ENCODE measurements around the gene FAM3B. TPM values are rescaled to one million over a fixed set of nuclear protein-coding genes. Genes with fewer than 3 reads are reported as not detected.

The FAM3B gene
- total RNA-seq, 4 donors from 2014 or later: not detected

DNA sequence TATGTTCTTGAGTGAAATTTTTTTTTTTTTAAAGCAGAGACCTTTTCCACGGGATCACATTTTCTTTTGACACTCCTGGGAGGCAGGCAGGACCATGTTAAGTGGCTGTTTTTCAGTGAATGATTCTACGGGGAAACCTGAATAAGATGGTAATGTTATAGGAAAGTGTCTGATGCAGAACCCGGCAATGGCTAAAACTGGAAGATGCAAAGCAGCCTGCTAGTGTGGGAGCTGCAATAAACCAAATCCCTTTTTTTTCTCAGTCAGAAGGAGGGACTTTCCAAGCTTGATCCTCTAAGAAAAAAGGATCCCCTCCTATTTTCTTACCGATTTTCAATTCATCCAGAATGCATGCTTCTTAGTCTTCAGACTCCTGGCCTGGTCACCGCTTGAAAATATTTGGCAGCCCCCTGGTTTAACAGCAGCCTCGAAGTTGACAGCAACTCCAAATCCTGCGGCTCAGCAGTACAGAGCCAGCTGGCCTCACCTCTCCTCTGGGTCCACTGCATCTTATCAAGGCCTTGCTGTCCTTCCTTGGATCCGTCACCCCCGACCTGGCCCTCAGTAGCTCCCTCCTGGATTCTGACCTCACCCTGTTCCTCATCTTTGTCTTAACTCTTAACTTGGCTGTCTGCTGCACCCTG is 50.8 kb downstream of the FAM3B start:
- Histone ChIP-seq H3K4me3 (no peak overlapping the region), H3K4me1 (peaks cover 0 to 6% of the 10 kb centered on the region in 2 donors), H3K9me3 (no peaks in the 10 kb centered on the region), H3K27ac (no peak overlapping the region), H3K27me3 (peaks cover 0 to 3% (median 0%) of the 10 kb centered on the region in 3 donors), H3K36me3 (no peaks in the 10 kb centered on the region)
- intact Hi-C loops (cut with DNase I; ENCODE audit: low total_unique reads) (no loop called here), in situ Hi-C loops (cut with MboI; ENCODE audit: low sequenced_read_pairs in 4 of 4) (no loop called here)
- no peak for TF ChIP-seq POLR2A (IDR thresholded peaks at IDR 0.05)
- TF ChIP-seq, protein P1, sequence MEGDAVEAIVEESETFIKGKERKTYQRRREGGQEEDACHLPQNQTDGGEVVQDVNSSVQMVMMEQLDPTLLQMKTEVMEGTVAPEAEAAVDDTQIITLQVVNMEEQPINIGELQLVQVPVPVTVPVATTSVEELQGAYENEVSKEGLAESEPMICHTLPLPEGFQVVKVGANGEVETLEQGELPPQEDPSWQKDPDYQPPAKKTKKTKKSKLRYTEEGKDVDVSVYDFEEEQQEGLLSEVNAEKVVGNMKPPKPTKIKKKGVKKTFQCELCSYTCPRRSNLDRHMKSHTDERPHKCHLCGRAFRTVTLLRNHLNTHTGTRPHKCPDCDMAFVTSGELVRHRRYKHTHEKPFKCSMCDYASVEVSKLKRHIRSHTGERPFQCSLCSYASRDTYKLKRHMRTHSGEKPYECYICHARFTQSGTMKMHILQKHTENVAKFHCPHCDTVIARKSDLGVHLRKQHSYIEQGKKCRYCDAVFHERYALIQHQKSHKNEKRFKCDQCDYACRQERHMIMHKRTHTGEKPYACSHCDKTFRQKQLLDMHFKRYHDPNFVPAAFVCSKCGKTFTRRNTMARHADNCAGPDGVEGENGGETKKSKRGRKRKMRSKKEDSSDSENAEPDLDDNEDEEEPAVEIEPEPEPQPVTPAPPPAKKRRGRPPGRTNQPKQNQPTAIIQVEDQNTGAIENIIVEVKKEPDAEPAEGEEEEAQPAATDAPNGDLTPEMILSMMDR (IDR thresholded peaks at IDR 0.05 in 4 of 5, conservative IDR thresholded peaks at IDR 0.05 in 1 of 5): no peak
- no peak for DNase-seq
- no peak for ATAC-seq

DNA sequence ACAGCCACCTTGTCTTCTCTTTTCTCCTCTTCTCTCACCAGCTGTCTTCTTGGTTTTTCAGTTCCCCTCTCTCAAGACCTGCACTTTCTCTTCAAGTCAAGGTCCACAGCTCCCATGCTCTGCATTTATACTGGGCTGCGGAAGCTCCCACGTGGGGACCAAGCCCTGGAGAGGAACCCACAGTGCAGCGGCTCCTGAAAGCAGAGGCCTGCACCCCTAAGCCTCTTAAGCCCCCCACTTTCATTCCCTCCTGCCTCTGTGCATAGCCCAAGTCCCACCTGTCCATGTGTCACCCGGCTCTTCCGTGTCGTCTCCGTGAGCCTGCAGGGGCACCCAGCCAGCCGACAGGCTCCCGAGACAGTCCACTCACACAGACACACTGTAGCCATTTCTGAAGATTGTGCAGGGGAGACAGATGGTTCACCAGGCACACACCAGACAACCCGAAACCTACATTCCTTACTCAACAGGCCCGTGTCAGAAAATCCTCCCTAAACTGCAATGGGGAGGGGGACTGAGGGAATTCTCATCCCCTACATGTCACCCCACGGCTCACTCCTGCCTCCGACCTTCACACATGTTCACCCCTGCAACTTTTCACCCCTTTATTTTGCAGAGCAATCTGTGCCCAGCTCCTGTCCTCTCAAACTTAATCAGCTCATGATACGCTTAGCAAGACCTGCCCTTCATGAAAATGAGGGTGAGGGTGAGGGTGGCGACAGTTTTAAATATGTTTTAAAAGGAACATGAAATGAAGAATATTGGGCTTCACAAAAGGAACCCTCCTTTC is 51.5 kb downstream of the FAM3B start:
- peaks cover 0 to 3% (median 0%) of the 10 kb centered on the region in 3 donors for H3K27me3 ChIP-seq
- no peak for ATAC-seq
- peaks cover 0 to 6% of the 10 kb centered on the region in 2 donors for H3K4me1 ChIP-seq
- intact Hi-C loops (cut with DNase I; ENCODE audit: low total_unique reads): no loop called here
- TF ChIP-seq, protein P1 (IDR thresholded peaks at IDR 0.05 in 4 of 5, conservative IDR thresholded peaks at IDR 0.05 in 1 of 5): no peak
- no peak for TF ChIP-seq POLR2A (IDR thresholded peaks at IDR 0.05)
- no peaks in the 10 kb centered on the region for H3K9me3 ChIP-seq
- H3K36me3 ChIP-seq: no peaks in the 10 kb centered on the region
- no peak for DNase-seq
- in situ Hi-C loops (cut with MboI; ENCODE audit: low sequenced_read_pairs in 4 of 4): no loop called here
- no peak overlapping the region for H3K4me3 ChIP-seq
- H3K27ac ChIP-seq: peak overlapping the region; percentile 48 to 78 (median 66)

DNA sequence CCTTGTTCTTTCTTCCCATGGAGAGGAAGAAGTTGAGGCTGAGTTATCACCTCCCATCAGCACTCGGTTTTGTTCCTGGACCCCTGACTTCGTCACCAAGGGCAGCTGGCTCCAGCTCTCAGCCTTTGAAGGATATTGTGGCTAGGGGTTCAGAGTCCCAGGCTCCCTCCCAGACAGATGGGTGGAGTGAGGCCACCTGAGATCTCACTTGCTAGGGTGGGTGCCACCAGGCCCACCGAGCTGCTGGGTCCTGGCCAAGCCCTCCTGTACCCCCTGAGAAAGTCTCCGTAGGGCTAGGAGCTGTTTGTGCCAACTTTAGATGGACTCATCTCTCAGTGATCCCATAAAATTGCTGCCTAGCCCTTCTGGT is 52.1 kb downstream of the FAM3B start:
- H3K4me1 ChIP-seq: peaks cover 0 to 6% of the 10 kb centered on the region in 2 donors
- H3K4me3 ChIP-seq: peak overlapping the region in 3 of 4 donors; percentile 28 to 50 (median 29)
- intact Hi-C loops (cut with DNase I; ENCODE audit: low total_unique reads): no loop called here
- H3K27ac ChIP-seq: peak overlapping the region; percentile 48 to 78 (median 66)
- no peaks in the 10 kb centered on the region for H3K36me3 ChIP-seq
- in situ Hi-C loops (cut with MboI; ENCODE audit: low sequenced_read_pairs in 4 of 4): no loop called here
- peaks cover 0 to 3% (median 0%) of the 10 kb centered on the region in 3 donors for H3K27me3 ChIP-seq
- TF ChIP-seq, protein P1 (IDR thresholded peaks at IDR 0.05 in 4 of 5, conservative IDR thresholded peaks at IDR 0.05 in 1 of 5): no peak
- TF ChIP-seq POLR2A (IDR thresholded peaks at IDR 0.05): no peak
- no peak for DNase-seq
- H3K9me3 ChIP-seq: no peaks in the 10 kb centered on the region
- no peak for ATAC-seq

DNA sequence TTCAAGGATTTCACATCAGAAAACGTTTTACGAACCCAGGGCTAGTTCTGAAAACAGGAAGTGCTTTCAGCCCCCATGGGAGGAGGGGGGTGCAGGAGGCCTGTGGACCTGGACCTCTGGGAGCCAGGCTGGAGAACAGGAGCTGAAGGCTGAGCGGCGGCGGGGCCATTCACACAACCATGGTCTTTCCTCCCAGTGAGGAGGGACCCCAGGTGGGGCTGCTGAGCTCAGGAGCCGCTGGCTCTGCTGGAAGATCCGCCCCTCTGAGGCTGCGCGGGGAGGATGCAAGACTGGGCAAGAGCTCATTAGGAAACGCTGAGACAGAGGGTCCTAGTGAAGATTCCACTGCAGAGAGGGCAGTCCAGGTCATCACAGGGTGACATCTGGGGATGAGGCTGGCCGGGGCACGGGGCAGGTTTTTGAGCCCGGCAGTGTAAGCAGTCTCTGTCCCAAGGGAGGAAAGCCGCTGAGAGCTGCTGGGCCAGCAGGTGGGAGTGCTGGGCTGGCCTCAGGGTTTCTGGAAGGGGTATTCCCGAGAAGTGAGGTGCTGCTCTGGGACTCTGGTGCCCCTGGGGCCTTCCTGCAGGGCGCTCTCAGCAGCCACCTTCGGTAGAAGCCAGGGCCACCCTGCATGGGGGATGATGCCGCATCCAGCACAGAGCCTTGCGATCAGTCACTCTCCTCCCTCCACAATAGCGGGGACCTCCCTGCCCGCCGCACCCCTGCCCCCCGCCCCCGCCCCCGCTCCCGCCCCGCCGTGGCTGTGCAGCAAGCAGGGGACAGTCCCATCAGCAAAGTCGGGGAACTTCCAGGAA is 52.7 kb downstream of the FAM3B start:
- peaks cover 0 to 6% of the 10 kb centered on the region in 2 donors for H3K4me1 ChIP-seq
- H3K9me3 ChIP-seq: no peaks in the 10 kb centered on the region
- no peak for DNase-seq
- peak; percentile 46 to 51 for ATAC-seq
- peak overlapping the region; percentile 28 to 54 (median 40) for H3K4me3 ChIP-seq
- no peak for TF ChIP-seq POLR2A (IDR thresholded peaks at IDR 0.05)
- TF ChIP-seq, protein P1 (IDR thresholded peaks at IDR 0.05 in 4 of 5, conservative IDR thresholded peaks at IDR 0.05 in 1 of 5): peak in 1 of 5 experiments; percentile 13
- no peaks in the 10 kb centered on the region for H3K36me3 ChIP-seq
- intact Hi-C loops (cut with DNase I; ENCODE audit: low total_unique reads) (no loop called here), in situ Hi-C loops (cut with MboI; ENCODE audit: low sequenced_read_pairs in 4 of 4) (no loop called here)
- H3K27ac ChIP-seq: peak overlapping the region; percentile 48 to 78 (median 66)
- peaks cover 0 to 3% (median 0%) of the 10 kb centered on the region in 3 donors for H3K27me3 ChIP-seq

Measured in gastrocnemius medialis (tissue), 4 donors.